B cell (primary cell): ENCODE data around the gene ISG15. TPM values are rescaled to one million over a fixed set of nuclear protein-coding genes. Genes with fewer than 3 reads are reported as not detected.

Experiments
- ATAC-seq: fragments of 200-7000 bp; cut with Tn5 transposase; one replicate; pipeline ENCODE4 v1.10.0; 2021; ENCODE audit warnings: low read depth, mild to moderate bottlenecking, moderate number of reproducible peaks, moderate library complexity
- CTCF ChIA-PET: fragments of 350-600 bp; sonication (Branson Sonifier 250); formaldehyde crosslinking; loops from one replicate; lab custom pipeline; 2021; ENCODE audit warnings: antibody characterized with exemption, inconsistent platforms; lab: Charles Lee
- POLR2A ChIA-PET: fragments of 350-600 bp; sonication (Branson Sonifier 250); formaldehyde crosslinking; loops from one replicate; lab custom pipeline; 2021; ENCODE audit warnings: antibody characterized with exemption; lab: Charles Lee
- DNase-seq: peaks from one replicate; pipeline ENCODE4 v3.0.0; 2013
- H2AFZ ChIP-seq: 2 replicates; pipeline ENCODE4 v1.6.1; 2012; ENCODE audit warnings: mild to moderate bottlenecking, low read depth, low read length; ENCODE audit not compliant: insufficient read depth, poor library complexity, severe bottlenecking
- H3K27ac ChIP-seq, 2 donors: 1 replicate in 1 of 2; 2 replicates in 1 of 2; pipeline ENCODE4 v1.5.1; 2012 to 2013; ENCODE audit warnings: low read length in 2 of 2, mild to moderate bottlenecking in 2 of 2, moderate library complexity in 1 of 2
- H3K27me3 ChIP-seq, 4 experiments: fragments of 200-600 bp in 1 of 4; sonication (generic) in 1 of 4; replicated peaks in 1 of 4; 1 replicate in 2 of 4; 2 replicates in 2 of 4; pipeline versions ENCODE4 v1.6.1 to v1.7.0; 2013 to 2016; ENCODE audit warnings: low read length in 3 of 4, mild to moderate bottlenecking in 2 of 4, mixed read lengths in 1 of 4, moderate library complexity in 1 of 4; ENCODE audit not compliant: insufficient read depth in 4 of 4, control insufficient read depth in 3 of 4; ENCODE audit errors: control extremely low read depth in 1 of 4
- H3K36me3 ChIP-seq, 2 experiments: replicated peaks in 1 of 2; 1 replicate in 1 of 2; 2 replicates in 1 of 2; pipeline versions ENCODE4 v1.6.1 to v1.7.1; 2013; ENCODE audit warnings: low read length in 1 of 2; ENCODE audit not compliant: insufficient read depth in 2 of 2, control insufficient read depth in 1 of 2; ENCODE audit errors: control extremely low read depth in 1 of 2, extremely low read depth in 1 of 2
- H3K4me1 ChIP-seq, 2 donors: fragments of 200-600 bp in 1 of 2; sonication (generic) in 1 of 2; 1 replicate in 1 of 2; 2 replicates in 1 of 2; pipeline versions ENCODE4 v1.5.1 to v1.6.1; 2013 to 2017; ENCODE audit warnings: low read length in 2 of 2; ENCODE audit not compliant: control insufficient read depth in 2 of 2, insufficient read depth in 2 of 2
- H3K4me2 ChIP-seq: replicated peaks from 2 replicates; pipeline ENCODE3; 2012; ENCODE audit warnings: mild to moderate bottlenecking, low read depth, low read length; ENCODE audit not compliant: poor library complexity, severe bottlenecking
- H3K4me3 ChIP-seq, 5 experiments: fragments of 200-600 bp in 1 of 5; sonication (generic) in 1 of 5; 1 replicate in 3 of 5; 2 replicates in 2 of 5; pipeline versions ENCODE4 v1.5.1 to v1.7.0; 2011 to 2016; ENCODE audit warnings: low read length in 4 of 5, mild to moderate bottlenecking in 4 of 5, low read depth in 2 of 5, control low read depth in 1 of 5, moderate library complexity in 1 of 5; ENCODE audit not compliant: insufficient read depth in 1 of 5; ENCODE audit errors: control extremely low read depth in 1 of 5, extremely low read depth in 1 of 5
- H3K79me2 ChIP-seq: fragments of 200-600 bp; sonication (generic); one replicate; pipeline ENCODE4 v1.6.0; 2016; ENCODE audit warnings: low read length; ENCODE audit not compliant: control insufficient read depth, insufficient read depth
- H3K9ac ChIP-seq: fragments of 200-600 bp; sonication (generic); 2 replicates; pipeline ENCODE4 v1.6.1; 2017; ENCODE audit warnings: mild to moderate bottlenecking, low read length, moderate library complexity
- H3K9me3 ChIP-seq, 3 donors: one replicate each; pipeline versions ENCODE4 v1.6.1 to v1.7.1; 2013; ENCODE audit warnings: low read length in 2 of 3; ENCODE audit not compliant: control insufficient read depth in 2 of 3, insufficient read depth in 1 of 3; ENCODE audit errors: control extremely low read depth in 1 of 3
- H4K20me1 ChIP-seq: 2 replicates; pipeline ENCODE4 v1.6.0; 2012; ENCODE audit warnings: mild to moderate bottlenecking, low read length; ENCODE audit not compliant: insufficient read depth, control insufficient read depth, poor library complexity, severe bottlenecking
- H3K27ac Mint-ChIP-seq: one replicate; pipeline ENCODE4 v1.8.0; 2021; ENCODE audit warnings: mixed read lengths
- H3K27me3 Mint-ChIP-seq: one replicate; pipeline ENCODE4 v1.8.0; 2021; ENCODE audit warnings: mixed read lengths
- H3K4me1 Mint-ChIP-seq: one replicate; pipeline ENCODE4 v1.8.0; 2021; ENCODE audit warnings: mixed read lengths
- H3K4me3 Mint-ChIP-seq: one replicate; pipeline ENCODE4 v1.8.0; 2021; ENCODE audit warnings: mixed read lengths
- H3K9me3 Mint-ChIP-seq: one replicate; pipeline ENCODE4 v1.8.0; 2022; ENCODE audit warnings: mixed read lengths; ENCODE audit not compliant: insufficient read depth
- EZH2 ChIP-seq: IDR thresholded peaks from 2 replicates; pipeline ENCODE4 v1.6.1; 2012; ENCODE audit warnings: borderline replicate concordance, low read depth, mild to moderate bottlenecking, moderate library complexity, low read length; ENCODE audit not compliant: insufficient read depth, poor library complexity, severe bottlenecking
- WGBS: methylation state at CpG from one replicate; pipeline ENCODE4 v1.1.5; 2013; ENCODE audit warnings: missing lambda C conversion rate; ENCODE audit not compliant: insufficient coverage; 5-methylcytosine and 5-hydroxymethylcytosine counted together
- intact Hi-C: fragments of 100-400 bp; cut with micrococcal nuclease; formaldehyde crosslinking; loops from one replicate; pipeline ENCODE4 v1.10.0; 2022
- polyA plus RNA-seq: library from polyadenylated mRNA; depleted of rRNA; stranded (reverse); fragments of >200 nt; gene quantifications from 2 replicates; pipeline ENCODE4 v1.2.3, GENCODE V29; 2012
- total RNA-seq, 2 donors: library from RNA; stranded (reverse); fragments of 120-200 nt in 1 of 2; gene quantifications; 1 replicate in 1 of 2; 2 replicates in 1 of 2; pipeline versions ENCODE4 v1.2.3 to v1.2.4, GENCODE V29; 2013 to 2022
- TF ChIP-seq, protein P1 (sequence below): fragments of 200-600 bp; IDR thresholded peaks from one replicate; pipeline ENCODE4 v1.8.0; 2022; ENCODE audit warnings: antibody characterized with exemption, mild to moderate bottlenecking

The ISG15 gene
- total and polyA plus RNA-seq, 2 donors (not counting 1 experiment from before 2014, with no cell fraction given) = 28.3 to 91.4 TPM

- no peak overlapping the region for H3K4me3 Mint-ChIP-seq
- TF ChIP-seq, protein P1, sequence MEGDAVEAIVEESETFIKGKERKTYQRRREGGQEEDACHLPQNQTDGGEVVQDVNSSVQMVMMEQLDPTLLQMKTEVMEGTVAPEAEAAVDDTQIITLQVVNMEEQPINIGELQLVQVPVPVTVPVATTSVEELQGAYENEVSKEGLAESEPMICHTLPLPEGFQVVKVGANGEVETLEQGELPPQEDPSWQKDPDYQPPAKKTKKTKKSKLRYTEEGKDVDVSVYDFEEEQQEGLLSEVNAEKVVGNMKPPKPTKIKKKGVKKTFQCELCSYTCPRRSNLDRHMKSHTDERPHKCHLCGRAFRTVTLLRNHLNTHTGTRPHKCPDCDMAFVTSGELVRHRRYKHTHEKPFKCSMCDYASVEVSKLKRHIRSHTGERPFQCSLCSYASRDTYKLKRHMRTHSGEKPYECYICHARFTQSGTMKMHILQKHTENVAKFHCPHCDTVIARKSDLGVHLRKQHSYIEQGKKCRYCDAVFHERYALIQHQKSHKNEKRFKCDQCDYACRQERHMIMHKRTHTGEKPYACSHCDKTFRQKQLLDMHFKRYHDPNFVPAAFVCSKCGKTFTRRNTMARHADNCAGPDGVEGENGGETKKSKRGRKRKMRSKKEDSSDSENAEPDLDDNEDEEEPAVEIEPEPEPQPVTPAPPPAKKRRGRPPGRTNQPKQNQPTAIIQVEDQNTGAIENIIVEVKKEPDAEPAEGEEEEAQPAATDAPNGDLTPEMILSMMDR = no peak
- TF ChIP-seq EZH2 = no peak
- no peaks in the 10 kb centered on the region for H3K27me3 Mint-ChIP-seq
- WGBS = 75% methylated on average over 8 of the region's 9 CpGs
- H3K27ac ChIP-seq = no peak overlapping the region
- intact Hi-C loops = no loop called here
- H3K4me1 ChIP-seq = peaks cover 6 to 14% of the 10 kb centered on the region in 2 donors
- peaks cover 0 to 22% (median 6%) of the 10 kb centered on the region in 4 experiments for H3K27me3 ChIP-seq
- H4K20me1 ChIP-seq = no peaks in the 10 kb centered on the region
- no peaks in the 10 kb centered on the region for H3K36me3 ChIP-seq
- no peaks in the 10 kb centered on the region for H3K9me3 ChIP-seq
- ATAC-seq (no peak), DNase-seq (no peak)
- H3K4me2 ChIP-seq = no peak overlapping the region
- ChIA-PET POLR2A (interaction anchor here (0.6 kb wide), 1 partner anchor 45 kb away, joined by 3 read pairs; no protein-coding TSS in a partner anchor), CTCF (interaction anchor here (1.5 kb wide), 1 partner anchor 39 kb away, joined by 5 read pairs; no protein-coding TSS in a partner anchor)
- no peaks in the 10 kb centered on the region for H3K9me3 Mint-ChIP-seq
- no peaks in the 10 kb centered on the region for H3K79me2 ChIP-seq
- H3K4me3 ChIP-seq = no peak overlapping the region
- no peak overlapping the region for H3K27ac Mint-ChIP-seq
- H3K4me1 Mint-ChIP-seq = peaks cover 1% of the 10 kb centered on the region
- H2AFZ ChIP-seq = no peak overlapping the region
- no peak overlapping the region for H3K9ac ChIP-seq
These were observed 11.0 kb downstream of the ISG15 start for GRCh38 chr1:1024149-1024770.
